Mononuclear cell (primary cell): ENCODE measurements around the gene ATL1. TPM values are rescaled to one million over a fixed set of nuclear protein-coding genes. Genes with fewer than 3 reads are reported as not detected.

Experiments
- H3K27me3 ChIP-seq: 2 replicates; pipeline ENCODE4 v1.6.0; 2011; ENCODE audit warnings: low read length, control low read depth; ENCODE audit not compliant: insufficient read depth
- H3K4me1 ChIP-seq: 2 replicates; pipeline ENCODE4 v1.5.1; 2011; ENCODE audit warnings: mild to moderate bottlenecking, low read length, control low read depth; ENCODE audit not compliant: insufficient read depth
- H3K4me3 ChIP-seq: 2 replicates; pipeline ENCODE4 v1.5.1; 2011; ENCODE audit warnings: mild to moderate bottlenecking, low read length, moderate library complexity
- H3K9me3 ChIP-seq: 2 replicates; pipeline ENCODE4 v1.5.1; 2011; ENCODE audit warnings: low read depth, mild to moderate bottlenecking, control low read depth, low read length
- total RNA-seq: library from RNA; depleted of rRNA; stranded (reverse); fragments of >200 nt; gene quantifications from one replicate; pipeline ENCODE4 v1.2.3, GENCODE V29; 2012

The ATL1 gene
- 5.7 TPM for total RNA-seq

DNA sequence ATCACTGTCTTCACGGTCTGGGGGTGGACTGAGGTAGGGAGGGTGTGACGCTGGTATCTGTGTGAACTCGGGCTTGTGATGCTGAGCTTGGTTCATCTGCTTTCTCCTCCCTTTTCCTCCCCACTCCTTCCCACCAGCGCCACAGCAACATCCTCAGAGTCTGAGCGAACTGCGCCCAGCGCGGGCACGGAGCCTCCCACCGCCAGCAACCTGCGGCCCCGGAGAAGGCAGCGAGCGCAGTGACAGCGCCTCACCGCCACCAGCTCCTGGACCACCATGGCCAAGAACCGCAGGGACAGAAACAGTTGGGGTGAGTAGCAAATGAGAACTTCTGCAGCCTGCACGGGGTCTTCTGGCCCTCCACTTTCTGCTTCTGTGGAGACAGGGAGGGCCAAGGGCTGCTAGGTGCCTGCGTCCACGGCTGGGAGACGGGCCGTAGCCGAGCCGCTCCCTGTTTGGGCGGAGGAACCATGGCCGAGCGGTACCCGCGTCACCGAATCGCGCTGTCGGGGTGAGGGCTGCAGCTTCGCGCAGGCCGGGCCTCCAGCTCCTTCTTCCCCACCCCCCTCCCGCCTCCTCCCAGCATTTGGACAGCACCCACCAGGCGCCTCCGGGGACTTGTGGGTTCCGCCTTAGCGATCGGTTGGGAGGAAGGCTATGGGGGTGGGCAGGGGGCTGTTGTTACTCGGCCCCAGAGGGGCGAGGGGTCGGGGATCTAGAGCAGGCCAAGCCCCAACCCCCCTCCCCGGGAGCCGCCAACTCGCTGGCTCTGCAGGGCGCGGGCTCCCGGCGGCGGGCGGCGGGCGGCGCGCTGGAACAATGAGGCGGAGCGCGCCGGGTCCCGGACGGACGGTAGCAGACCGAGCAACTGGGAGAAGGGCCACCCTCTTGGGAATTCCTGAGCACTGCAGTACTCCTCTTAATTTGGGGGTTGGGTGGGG is at the start of gene ATL1:
TSS of gene ATL1 (plus strand) at position 156 of the 941 bp plus-strand sequence. CDS start at position 277, 121 bp downstream.
- no peaks in the 10 kb centered on the region for H3K9me3 ChIP-seq
- H3K27me3 ChIP-seq, result peaks cover 35% of the 10 kb centered on the region
- peak within 1 kb of the TSS; percentile 50 for H3K4me3 ChIP-seq
- H3K4me1 ChIP-seq, result peaks cover 16% of the 10 kb centered on the region

DNA sequence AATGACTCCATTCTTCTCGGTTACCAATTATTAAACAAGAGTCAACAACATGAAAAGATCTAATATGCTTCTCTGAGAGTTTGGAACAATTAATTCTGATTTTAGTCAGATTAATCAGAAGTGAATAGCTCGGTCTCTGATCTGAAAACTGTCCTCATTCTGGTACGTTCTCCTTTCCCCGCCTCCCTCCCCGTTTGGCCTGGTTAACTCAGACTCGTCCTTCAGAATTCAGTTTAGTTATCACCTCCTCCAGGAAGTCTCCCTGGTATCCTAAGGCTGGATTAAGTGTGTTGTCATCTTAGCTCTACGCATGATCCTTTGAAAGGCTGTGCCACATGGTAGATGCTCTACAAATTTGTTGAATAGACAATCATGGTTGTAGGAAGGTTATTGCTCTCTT is 49.8 kb upstream of the ATL1 start:
- no peaks in the 10 kb centered on the region for H3K27me3 ChIP-seq
- no peak overlapping the region for H3K4me3 ChIP-seq
- H3K4me1 ChIP-seq, result no peaks in the 10 kb centered on the region
- H3K9me3 ChIP-seq, result no peaks in the 10 kb centered on the region

DNA sequence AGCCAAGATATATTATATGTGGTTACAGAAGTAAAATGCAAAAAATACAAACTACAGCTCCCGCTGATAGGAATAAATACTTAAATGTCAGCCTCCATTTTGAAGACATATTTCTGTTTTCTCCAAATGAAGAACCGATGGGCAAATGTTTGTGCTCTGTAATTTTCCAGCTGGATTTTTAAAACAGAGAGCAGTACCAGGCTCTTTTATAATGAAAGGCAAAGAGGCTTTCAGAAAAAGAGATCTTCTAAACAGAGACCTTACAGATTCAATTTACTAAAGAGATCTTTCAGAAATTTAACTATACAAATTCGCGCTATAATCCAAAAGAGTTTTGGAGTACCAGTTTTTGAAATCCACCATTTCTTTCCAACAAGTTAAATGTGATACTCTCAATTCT is 47.5 kb upstream of the ATL1 start:
- Histone ChIP-seq H3K4me1 (no peaks in the 10 kb centered on the region), H3K9me3 (no peaks in the 10 kb centered on the region), H3K27me3 (no peaks in the 10 kb centered on the region), H3K4me3 (no peak overlapping the region)

DNA sequence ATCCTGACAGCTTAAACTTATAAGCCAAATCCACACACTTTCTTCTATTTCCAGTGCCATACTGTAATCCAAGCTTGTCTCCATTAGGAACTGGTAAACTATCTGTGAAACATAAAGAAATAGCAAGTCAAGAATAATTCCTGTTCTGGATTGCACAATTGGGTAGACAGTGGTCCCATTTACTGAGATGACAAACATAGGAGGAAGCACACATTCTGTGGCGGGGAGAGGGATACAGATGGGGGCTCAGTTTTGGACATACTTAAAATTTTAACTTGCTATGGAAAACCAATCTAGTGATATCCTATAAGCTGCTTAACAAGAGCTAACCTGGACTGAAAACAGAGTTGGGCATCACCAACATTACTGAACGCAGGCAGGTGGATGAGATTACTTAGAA is 43.9 kb upstream of the ATL1 start:
- Histone ChIP-seq H3K9me3 (no peaks in the 10 kb centered on the region), H3K4me3 (no peak overlapping the region), H3K4me1 (peaks cover 4% of the 10 kb centered on the region), H3K27me3 (no peaks in the 10 kb centered on the region)

DNA sequence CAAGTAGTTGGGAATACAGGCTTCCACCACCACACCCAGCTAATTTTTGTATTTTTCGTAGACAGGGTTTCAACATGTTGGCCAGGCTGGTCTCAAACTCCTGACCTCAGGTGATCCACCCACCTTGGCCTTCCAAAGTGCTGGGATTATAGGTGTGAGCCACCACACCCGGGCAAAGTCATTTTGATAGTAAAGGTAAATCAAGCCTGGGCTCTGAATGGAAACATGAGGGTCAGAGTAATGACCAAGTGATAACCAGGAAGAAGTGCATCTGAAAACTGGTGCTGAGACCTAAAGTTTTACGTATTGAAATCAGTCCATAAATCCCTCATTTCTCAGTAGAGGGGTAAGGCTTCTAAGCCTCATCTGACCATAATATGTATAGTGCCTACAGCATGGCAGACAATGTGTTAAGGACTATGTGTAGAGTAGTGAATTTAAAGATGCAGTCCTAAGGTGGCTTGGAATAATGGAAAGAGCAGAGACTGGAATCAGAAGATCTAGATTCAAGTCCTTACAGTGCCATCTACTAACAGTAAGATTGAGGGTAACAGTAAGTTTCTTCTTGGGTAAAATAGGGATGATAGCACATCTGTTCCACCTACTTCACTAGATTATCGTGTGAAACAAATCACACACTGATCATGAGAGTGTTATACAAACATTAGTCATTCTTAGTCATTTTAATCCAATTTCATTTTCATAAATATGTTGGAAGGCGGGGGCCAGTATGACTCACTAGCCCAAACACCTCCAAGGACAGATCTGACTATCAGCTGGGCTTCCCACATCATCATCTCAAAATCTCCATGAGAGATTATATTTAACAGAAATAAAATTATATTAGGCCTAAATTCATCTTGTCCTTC is 38.8 kb upstream of the ATL1 start:
- Histone ChIP-seq H3K9me3 (no peaks in the 10 kb centered on the region), H3K4me1 (peaks cover 33% of the 10 kb centered on the region), H3K27me3 (no peaks in the 10 kb centered on the region), H3K4me3 (no peak overlapping the region)

DNA sequence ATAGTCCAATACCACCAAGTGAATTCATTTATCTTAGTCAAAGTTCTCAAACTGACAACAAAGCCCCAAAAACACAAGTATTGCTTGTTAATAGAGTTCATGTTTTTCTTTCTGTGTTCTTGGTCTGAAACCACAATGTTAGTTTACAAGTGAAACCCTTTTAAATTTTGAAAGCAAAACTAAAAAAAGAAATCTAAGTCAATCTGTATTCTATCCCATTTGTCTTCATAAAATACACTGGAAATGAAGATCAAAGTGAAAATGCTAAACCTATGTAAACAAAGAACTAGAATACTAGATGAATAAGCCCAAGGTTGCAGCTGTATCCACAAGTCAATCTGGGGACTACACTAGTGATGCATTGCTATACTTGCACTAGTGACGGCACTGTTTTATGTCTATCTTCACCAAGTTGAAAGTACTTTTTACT is 38.0 kb upstream of the ATL1 start:
- no peak overlapping the region for H3K4me3 ChIP-seq
- H3K27me3 ChIP-seq, result no peaks in the 10 kb centered on the region
- H3K4me1 ChIP-seq, result peaks cover 33% of the 10 kb centered on the region
- no peaks in the 10 kb centered on the region for H3K9me3 ChIP-seq

DNA sequence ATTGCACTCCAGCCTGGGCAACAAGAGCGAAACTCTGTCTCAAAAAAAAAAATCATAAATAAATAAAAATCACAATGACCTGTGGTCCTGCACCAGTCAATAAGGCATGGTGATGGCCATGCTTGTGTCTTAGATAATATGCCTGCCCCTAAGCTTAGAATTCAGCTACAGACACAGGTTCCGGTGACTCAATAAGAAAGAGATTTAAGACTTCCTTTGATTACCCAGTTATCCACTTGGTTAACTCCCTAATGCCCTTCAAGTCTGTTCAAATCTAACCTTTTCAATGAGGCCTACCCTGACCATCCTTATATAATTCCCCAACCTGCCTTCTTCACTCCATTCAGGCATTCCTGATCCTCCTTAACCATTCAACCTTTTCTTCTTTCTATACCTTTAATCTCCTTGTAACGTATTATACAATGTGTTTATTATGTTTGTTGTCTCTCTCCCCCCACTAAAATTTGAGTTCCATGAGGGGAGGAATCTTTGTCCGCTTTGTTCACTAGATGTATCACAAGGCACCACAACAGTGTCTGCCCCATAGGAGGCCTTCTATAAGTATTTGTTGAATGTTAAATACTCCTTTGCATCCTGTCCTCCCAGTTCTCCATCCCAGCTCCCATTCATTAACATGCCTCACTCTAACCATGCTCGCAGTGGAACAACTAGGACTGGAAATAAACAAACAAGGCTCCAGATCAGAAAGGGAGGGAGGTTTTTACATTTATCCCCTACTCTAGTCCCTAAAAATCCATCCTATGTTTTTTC is 36.5 kb upstream of the ATL1 start:
- Histone ChIP-seq H3K4me1 (peaks cover 33% of the 10 kb centered on the region), H3K9me3 (no peaks in the 10 kb centered on the region), H3K27me3 (no peaks in the 10 kb centered on the region), H3K4me3 (no peak overlapping the region)

DNA sequence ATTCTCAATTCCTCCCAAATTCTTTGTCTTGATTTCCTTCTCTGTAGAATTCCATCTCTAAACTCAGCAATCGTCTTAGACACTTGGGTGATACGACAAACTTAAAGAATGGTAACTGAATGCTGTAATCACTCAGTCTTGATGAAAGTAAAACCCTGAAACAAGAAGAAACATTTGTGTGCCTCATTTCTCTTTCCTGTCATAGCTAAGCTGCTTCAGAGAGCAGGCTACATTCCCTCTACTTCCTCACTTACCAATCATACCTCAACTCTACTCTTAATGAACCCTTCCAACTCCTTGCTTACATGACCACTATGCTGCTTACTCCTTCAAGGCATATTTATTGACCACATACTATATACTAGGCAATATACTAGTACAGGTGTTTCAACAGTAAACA is 35.9 kb upstream of the ATL1 start:
- peaks cover 33% of the 10 kb centered on the region for H3K4me1 ChIP-seq
- H3K4me3 ChIP-seq, result no peak overlapping the region
- H3K9me3 ChIP-seq, result no peaks in the 10 kb centered on the region
- H3K27me3 ChIP-seq, result no peaks in the 10 kb centered on the region

DNA sequence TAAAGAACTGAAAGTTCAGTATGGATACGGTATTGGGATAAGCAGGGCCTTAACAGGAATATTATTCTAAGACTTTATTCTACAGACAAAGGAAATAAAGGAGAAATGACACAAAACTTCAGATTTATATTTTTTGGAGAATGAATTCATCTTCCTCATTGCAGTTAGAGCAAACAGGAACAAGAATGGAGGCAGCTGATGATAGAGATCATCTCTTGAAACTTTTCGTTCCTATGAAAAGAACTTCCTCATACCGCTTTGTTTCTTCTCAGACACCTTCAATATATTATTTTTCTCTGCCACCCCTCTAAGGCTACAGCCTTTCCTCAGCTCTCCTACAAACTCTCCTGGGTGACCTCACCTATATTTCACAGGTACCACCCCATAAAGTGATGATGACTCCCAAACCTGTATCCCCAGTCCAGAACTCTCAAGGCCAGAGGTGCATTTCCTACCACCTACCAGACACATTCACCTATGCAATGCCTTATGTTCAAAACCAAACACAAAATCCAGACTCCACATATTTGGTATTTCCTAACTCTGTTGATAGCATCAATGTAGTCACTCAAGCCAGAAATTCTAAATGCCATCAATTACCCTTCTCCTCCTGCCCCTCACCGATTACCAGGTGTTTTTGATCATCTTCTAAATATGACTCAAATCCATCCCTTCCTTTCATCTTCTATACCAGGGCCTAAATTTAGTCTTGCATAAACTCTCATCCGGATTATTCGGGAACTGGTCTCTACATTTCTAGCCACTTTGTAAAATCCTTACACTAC is 35.0 kb upstream of the ATL1 start:
- Histone ChIP-seq H3K9me3 (no peaks in the 10 kb centered on the region), H3K4me3 (no peak overlapping the region), H3K4me1 (peaks cover 38% of the 10 kb centered on the region), H3K27me3 (no peaks in the 10 kb centered on the region)

DNA sequence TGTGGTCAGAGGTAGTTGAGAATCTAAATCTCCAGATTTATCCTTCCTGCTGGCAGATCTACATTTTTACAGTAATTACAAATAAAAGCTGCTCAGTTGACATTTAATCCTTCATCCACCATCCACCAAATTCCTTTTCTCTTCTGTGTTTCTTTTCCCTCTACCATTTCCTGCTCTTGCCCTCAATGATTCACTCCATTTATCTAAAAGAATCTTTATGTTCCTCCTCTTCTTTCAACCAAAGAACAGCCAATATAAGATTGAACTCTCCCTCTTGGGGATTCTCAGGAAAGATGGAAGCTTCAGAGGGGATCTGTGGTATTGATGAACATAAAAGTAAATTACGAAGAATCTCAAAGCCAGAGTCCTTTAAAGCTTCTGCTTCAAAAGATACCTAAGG is 31.9 kb upstream of the ATL1 start:
- H3K9me3 ChIP-seq, result no peaks in the 10 kb centered on the region
- H3K4me3 ChIP-seq, result no peak overlapping the region
- H3K27me3 ChIP-seq, result no peaks in the 10 kb centered on the region
- H3K4me1 ChIP-seq, result peaks cover 49% of the 10 kb centered on the region

DNA sequence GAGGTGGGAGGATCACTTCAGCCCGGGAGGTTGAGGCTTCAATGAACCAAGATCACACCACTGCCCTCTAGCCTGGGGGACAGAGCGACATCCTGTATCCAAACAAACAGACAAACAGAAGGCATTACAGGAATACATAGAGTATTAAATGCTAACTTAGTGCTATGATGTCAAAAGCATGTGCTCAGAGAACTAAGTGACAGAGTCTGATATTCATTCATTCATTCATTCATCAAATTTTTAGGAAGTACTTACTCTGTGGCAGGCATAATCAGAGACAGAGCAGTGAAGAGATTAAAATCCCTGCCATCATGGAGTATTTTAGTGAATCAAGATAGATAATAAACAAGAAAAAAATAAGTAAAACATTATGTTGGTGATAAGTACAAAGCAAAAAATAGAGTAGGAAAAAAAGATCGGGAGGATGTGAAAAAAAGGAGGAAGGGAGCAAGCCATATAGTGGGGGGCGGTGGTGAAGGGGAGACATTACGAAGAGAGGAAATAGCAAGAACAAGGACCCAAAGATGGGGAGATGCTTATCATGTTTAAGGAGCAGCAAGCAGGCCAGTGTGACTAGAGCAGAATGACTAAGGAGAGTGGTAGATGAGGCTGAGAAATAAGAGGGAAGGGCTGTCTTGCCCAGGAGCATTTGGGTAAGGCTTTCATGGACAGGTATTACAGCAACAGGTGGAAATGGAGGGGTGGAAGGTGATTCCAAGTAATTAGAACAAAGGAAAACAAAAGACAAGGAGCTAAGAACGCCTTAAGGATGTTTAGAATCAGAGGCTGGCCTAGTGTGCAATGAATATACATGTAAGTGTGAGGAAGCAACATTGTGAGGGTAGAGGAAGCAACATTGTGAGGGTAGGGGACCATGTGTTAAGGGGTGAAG is 30.4 kb upstream of the ATL1 start:
- Histone ChIP-seq H3K4me3 (no peak overlapping the region), H3K9me3 (no peaks in the 10 kb centered on the region), H3K27me3 (no peaks in the 10 kb centered on the region), H3K4me1 (peaks cover 42% of the 10 kb centered on the region)

DNA sequence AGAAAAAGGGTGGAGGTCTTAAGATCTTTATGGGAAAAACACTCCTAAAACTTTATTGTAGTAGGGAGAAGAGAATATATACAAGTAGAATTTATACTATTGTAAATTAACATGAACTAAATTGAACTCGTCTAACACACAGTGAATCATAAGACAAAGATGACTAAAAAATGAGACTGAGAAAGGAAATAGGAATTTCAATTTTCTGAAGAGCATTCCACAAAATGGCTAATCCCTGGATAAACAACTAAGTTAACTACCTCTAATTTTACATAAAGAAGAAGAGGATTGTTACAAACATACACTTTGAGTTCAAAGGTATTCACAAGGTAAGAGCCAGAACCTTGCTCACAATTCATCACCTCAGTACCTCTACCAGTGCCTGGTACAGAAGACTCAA is 29.6 kb upstream of the ATL1 start:
- Histone ChIP-seq H3K4me1 (peaks cover 34% of the 10 kb centered on the region), H3K27me3 (no peaks in the 10 kb centered on the region), H3K4me3 (no peak overlapping the region), H3K9me3 (no peaks in the 10 kb centered on the region)

DNA sequence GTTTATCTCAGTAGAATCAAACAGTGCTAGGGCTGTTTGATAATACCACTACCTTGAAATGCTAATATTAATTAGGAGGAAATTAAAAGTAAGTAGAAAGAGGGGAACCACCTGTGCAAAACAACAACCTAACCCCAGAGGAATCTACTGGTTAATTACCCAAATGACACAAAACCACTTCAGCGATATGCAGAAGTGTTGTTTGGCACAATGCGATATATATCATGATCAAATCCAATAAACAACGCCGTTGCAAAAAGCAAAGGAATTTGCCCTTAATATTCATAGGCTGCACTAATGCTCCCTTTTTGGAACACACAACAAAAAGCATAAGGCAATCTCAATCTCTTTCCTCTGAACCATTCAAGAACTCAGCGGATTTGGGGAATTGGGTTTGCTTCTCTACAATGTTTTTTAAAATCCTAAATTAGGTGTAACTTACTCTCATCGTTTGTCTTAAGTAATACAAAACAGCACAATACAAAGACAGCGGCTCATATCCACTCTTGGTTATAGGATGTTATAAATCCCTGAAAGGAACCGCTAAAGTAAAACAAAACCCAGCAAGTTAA is 29.1 kb upstream of the ATL1 start:
- Histone ChIP-seq H3K27me3 (no peaks in the 10 kb centered on the region), H3K4me1 (peaks cover 30% of the 10 kb centered on the region), H3K4me3 (no peak overlapping the region), H3K9me3 (no peaks in the 10 kb centered on the region)
